Hematopoietic multipotent progenitor cell treated with erythropoietin and hydrocortisone succinate and interleukin-3 and kit ligand, for 4 days (in vitro differentiated cells): ENCODE results near the gene SECTM1.
A peak's percentile ranks its signal among the peaks of the same experiment; 100 is the strongest.

Experiments
- DNase-seq: peaks from one replicate; pipeline ENCODE4 v3.0.0-alpha.2; 2015

SECTM1 gene

GRCh38 chr17:82346342-82347300, 13.1 kb upstream of the SECTM1 start:
- DNase-seq = peak; percentile 44

GRCh38 chr17:82345151-82345976, 11.8 kb upstream of the SECTM1 start:
- peak; percentile 74 for DNase-seq

GRCh38 chr17:82344175-82344907, 10.8 kb upstream of the SECTM1 start:
- no peak for DNase-seq

GRCh38 chr17:82343560-82343959, 10.0 kb upstream of the SECTM1 start:
- DNase-seq = peak; percentile 44

- DNase-seq = no peak
Measured at GRCh38 chr17:82342361-82343079, 9.0 kb upstream of the SECTM1 start.

- DNase-seq = no peak
Measured at GRCh38 chr17:82339634-82340580, 6.3 kb upstream of the SECTM1 start.

- no peak for DNase-seq
Measured at GRCh38 chr17:82338858-82339633, 5.5 kb upstream of the SECTM1 start.

- DNase-seq = peak; percentile 51
Measured at GRCh38 chr17:82334622-82335394, 1.2 kb upstream of the SECTM1 start.

GRCh38 chr17:82334204-82334621, 647 bp upstream of the SECTM1 start:
- DNase-seq = no peak

GRCh38 chr17:82332669-82333278, 792 bp downstream of the SECTM1 start:
- peak; percentile 65 for DNase-seq

- no peak for DNase-seq
Measured at GRCh38 chr17:82331345-82331939, 2.1 kb downstream of the SECTM1 start.

- peak; percentile 71 for DNase-seq
Measured at GRCh38 chr17:82330322-82331239, 3.0 kb downstream of the SECTM1 start.

GRCh38 chr17:82329683-82330321, 3.8 kb downstream of the SECTM1 start:
- DNase-seq = no peak

- DNase-seq = no peak
Measured at GRCh38 chr17:82328994-82329507, 4.5 kb downstream of the SECTM1 start.

- peak; percentile 64 for DNase-seq
Measured at GRCh38 chr17:82328141-82328993, 5.2 kb downstream of the SECTM1 start.

- no peak for DNase-seq
Measured at GRCh38 chr17:82327757-82328140, 5.8 kb downstream of the SECTM1 start.
